GDM1 (cell line): ENCODE data around the gene MYLIP.
A peak's percentile ranks its signal among the peaks of the same experiment; 100 is the strongest.

ENCODE experiments used
- DNase-seq: peaks from one replicate; lab custom pipeline; 2025; lab: John Stamatoyannopoulos, UW

MYLIP gene

GRCh38 chr6:16106991-16107787, 21.7 kb upstream of the MYLIP start:
- DNase-seq = no peak

GRCh38 chr6:16108419-16108818, 20.5 kb upstream of the MYLIP start:
- no peak for DNase-seq

GRCh38 chr6:16108921-16109658, 19.8 kb upstream of the MYLIP start:
- DNase-seq = no peak

GRCh38 chr6:16109659-16110305, 19.1 kb upstream of the MYLIP start:
- no peak for DNase-seq

GRCh38 chr6:16118825-16119224, 10.1 kb upstream of the MYLIP start:
- DNase-seq = no peak

DNA sequence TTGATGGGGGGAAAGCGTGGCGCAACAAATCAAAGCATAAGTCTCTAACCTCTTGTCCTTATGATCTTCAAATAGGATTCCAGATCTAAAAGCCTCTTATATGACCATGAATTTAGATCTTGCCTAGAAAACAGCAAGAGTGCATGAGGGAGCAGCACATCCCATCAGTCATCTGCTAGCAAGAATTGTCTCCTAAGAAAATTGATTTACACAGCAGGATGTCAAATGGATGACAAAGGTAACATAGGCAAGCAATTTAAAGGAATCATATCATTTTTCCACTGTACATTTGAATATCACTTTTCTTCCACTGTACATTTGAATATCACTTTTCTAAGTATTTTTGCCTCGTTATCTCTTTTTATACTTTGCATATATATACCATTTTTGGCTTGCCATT, 7.5 kb upstream of the MYLIP start:
- DNase-seq = no peak

GRCh38 chr6:16122197-16122596, 6.7 kb upstream of the MYLIP start:
- DNase-seq = no peak

GRCh38 chr6:16124198-16125180, 4.4 kb upstream of the MYLIP start:
- no peak for DNase-seq

DNA sequence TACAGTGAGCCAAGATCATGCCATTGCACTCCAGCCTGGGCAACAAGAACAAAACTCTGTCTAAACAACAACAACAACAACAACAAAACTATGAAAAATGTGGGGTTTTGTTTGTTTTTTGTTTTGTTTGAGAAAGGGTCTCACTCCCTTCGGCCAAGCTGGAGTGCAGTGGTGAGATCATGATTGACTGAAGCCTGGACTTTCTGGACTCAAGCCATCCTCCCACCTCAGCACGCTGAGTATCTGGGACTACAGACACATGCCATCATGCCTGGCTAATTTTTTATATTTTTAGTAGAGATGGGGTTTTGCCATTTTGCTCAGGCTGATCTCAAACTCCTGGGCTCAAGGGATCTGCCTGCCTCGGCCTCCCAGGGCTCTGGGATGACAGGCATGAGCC, 2.8 kb upstream of the MYLIP start:
- no peak for DNase-seq

DNA sequence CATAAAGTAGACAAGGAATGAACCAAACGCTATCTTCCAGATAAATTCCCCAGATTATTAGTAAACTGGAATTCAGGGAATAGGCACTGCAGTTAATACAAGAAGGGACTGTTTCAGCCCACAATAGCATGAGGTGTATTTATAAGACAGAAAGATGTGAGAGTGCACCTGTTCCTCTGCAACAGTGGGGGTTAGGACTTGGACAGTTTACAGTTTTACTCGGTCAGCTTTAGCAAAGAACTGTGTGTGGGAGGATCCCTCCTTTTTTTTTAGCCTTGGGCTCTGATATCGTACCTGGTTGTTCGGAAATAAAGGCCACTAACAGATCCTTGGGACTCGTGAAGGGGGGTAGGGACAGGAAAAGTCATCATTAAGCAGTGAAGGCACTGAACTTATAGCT, 2.0 kb upstream of the MYLIP start:
- DNase-seq = no peak

GRCh38 chr6:16127471-16127870, 1.4 kb upstream of the MYLIP start:
- no peak for DNase-seq

- no peak for DNase-seq
Measured at GRCh38 chr6:16129623-16130401, 926 bp downstream of the MYLIP start.

- DNase-seq = no peak
Measured at GRCh38 chr6:16130437-16130891, 1.6 kb downstream of the MYLIP start.

GRCh38 chr6:16130932-16131387, 2.1 kb downstream of the MYLIP start:
- peak; percentile 64 for DNase-seq

DNA sequence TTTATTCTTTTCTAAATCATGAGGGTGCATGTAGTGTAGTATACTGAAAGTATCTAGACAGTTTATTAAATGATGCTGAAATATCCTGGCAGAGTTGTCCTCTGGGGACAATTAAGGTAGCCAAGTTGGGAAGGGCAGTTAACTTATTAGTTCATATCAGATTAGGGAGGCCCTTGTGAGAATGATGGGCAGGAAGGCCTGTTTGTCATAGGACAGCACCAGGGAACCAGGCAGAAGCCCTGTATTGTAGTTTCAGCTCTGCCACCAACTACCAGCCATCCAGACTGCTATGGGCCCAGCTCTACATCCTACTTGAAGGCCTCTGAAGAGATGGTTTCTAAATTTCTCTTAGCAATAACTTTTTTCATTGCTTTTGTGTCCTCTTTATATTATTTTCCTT, 4.0 kb downstream of the MYLIP start:
- DNase-seq = no peak

GRCh38 chr6:16134430-16134829, 5.5 kb downstream of the MYLIP start:
- no peak for DNase-seq

DNA sequence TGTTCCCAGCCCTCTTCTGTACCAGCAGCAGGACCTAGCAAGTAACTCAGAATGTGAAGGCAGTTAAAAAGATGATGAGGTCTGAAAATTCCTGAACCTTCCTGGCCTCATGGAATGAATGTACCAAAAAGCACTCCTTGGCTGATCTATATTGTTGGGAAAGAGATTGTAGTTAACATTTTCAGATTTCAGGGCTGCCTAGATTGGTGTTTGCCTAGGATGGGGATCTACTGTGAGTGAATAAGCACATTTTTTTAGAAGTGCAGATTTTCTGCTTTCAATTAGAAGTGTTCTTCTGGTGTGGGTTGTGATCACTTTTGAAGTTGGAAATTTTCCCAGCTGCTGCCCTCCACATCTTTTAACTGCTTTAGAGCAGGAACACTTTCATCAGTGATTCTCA, 6.2 kb downstream of the MYLIP start:
- no peak for DNase-seq

DNA sequence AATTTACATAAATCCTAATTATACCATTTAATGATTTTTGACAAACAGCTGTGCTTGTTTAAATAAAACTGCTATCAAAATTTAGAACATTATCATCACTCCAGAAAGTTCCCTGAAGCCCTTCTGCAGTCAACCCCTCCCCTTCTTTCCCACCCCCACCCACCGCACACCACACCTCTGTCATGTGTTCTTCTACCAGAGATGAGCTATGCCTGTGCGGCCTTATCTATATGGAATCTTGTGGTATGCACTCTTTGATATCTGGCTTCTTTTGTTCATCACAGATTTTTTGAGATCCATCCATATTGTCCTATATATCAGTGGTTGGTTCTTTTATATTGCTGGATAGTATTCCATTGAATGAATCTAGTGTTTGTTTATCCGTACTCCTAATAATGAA, 7.2 kb downstream of the MYLIP start:
- DNase-seq = no peak

GRCh38 chr6:16136621-16137450, 8.0 kb downstream of the MYLIP start:
- no peak for DNase-seq

GRCh38 chr6:16137451-16137801, 8.5 kb downstream of the MYLIP start:
- no peak for DNase-seq
